ENCODE results near the gene FCGR2B. TPM values are rescaled to one million over a fixed set of nuclear protein-coding genes. Genes with fewer than 3 reads are reported as not detected.
"Not testable (repeated sequence)": the region's sequence is repeated elsewhere in the genome, so short reads cannot be mapped to it uniquely, and the experiment has no call there.

Gene FCGR2B
- total and polyA plus RNA-seq, 8 donors = 0.43 to 24.1 (median 0.64) TPM

GRCh38 chr1:161691846-161692245 is 28.9 kb downstream of the FCGR2B start:
- TF ChIP-seq CTCF (IDR thresholded peaks at IDR 0.05) = no peak
- Histone ChIP-seq H3K9me3 (no peaks in the 10 kb centered on the region), H3K27me3 (peaks cover 0 to 71% of the 10 kb centered on the region in 2 donors), H3K36me3 (no peaks in the 10 kb centered on the region), H3K4me3 (no peak overlapping the region), H3K27ac (no peak overlapping the region), H3K4me1 (no peaks in the 10 kb centered on the region)
- intact Hi-C loops (cut with DNase I) = no loop called here
- no peak for ATAC-seq
- DNase-seq = no peak

DNA sequence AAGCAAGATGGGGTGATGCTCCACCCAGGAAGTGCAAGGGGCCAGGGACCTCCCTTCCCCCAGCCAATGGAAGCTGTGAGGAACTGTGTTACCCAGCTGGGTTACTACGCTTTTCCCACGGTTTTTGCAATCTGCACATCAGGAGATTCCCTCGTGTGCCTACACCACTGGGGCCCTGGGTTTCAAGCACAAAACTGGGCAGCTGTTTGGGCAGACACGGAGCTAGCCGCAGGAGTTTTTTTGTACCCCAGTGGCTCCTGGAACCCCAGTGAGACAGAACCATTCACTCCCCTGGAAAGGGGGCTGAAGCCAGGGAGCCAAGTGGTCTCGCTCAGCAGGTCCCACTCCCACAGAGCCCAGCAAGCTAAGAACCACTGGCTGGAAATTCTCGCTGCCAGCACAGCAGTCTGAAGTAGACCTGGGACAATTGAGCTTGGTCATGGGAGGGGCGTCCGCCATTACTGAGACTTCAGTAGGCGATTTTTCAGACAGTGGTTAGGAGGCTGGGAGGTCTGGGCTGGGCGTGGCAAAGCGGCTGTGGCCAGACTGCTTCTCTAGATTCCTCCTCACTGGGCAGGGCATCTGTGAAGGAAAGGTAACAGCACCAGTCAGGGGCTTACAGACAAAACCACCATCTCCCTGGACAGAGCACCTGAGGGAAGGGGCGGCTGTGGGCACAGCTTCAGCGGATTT is 30.2 kb downstream of the FCGR2B start:
- H3K4me1 ChIP-seq; H3K36me3 ChIP-seq; H3K4me3 ChIP-seq; H3K9me3 ChIP-seq; ATAC-seq; H3K27ac ChIP-seq; intact Hi-C loops (cut with DNase I); DNase-seq: not testable (repeated sequence)
- peaks cover 0 to 67% of the 10 kb centered on the region in 2 donors for H3K27me3 ChIP-seq

GRCh38 chr1:161698302-161698701 is 35.4 kb downstream of the FCGR2B start:
- H3K4me1 ChIP-seq; DNase-seq; H3K9me3 ChIP-seq; H3K27ac ChIP-seq; H3K36me3 ChIP-seq; H3K4me3 ChIP-seq; ATAC-seq; intact Hi-C loops (cut with DNase I): not testable (repeated sequence)
- peaks cover 0 to 68% of the 10 kb centered on the region in 2 donors for H3K27me3 ChIP-seq

DNA sequence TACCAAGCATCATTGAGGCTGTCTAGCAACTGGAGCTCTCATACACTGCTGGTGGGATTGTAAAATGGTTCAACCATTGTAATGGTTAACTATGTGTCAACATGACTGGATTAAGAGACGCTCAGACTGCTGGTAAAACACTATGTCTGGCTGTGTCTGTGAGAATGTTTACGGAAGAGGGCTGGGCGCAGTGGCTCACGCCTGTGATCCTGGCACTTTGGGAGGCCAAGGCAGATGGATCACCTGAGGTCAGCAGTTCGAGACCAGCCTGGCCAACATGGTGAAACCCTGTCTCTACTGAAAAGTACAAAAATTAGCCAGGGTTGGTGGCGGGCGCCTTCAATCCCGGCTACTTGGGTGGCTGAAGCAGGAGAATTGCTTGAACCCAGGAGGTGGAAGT is 39.3 kb downstream of the FCGR2B start:
- no peaks in the 10 kb centered on the region for H3K36me3 ChIP-seq
- no peak for ATAC-seq
- no peak overlapping the region for H3K27ac ChIP-seq
- TF ChIP-seq CTCF (IDR thresholded peaks at IDR 0.05) = no peak
- H3K4me1 ChIP-seq = no peaks in the 10 kb centered on the region
- H3K4me3 ChIP-seq = no peak overlapping the region
- H3K27me3 ChIP-seq = peaks cover 0 to 57% of the 10 kb centered on the region in 2 donors
- no peaks in the 10 kb centered on the region for H3K9me3 ChIP-seq
- intact Hi-C loops (cut with DNase I) = no loop called here
- DNase-seq = peak in 1 of 4 donors; percentile 13

DNA sequence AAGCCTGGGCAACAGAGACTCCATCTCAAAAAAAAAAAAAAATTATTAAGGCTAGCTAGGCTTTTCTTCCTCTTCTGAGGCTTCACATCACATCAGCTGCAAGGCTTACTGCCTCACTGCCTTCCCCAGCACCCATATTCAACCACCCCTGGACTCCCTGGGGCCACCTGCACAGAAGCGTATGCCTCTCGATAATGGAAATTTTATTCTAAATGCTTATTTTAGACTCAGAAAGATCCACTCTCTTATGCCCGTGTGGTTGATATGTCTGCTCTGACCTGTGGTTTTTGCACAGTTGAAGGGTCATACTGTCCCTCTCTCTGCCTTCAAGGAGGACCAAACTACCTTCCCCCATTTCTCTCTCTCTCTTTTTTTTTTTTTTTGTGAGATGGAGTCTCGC is 42.6 kb downstream of the FCGR2B start:
- DNase-seq = no peak
- ATAC-seq = no peak
- no peaks in the 10 kb centered on the region for H3K36me3 ChIP-seq
- no peak overlapping the region for H3K27ac ChIP-seq
- H3K4me3 ChIP-seq = no peak overlapping the region
- intact Hi-C loops (cut with DNase I) = no loop called here
- no peaks in the 10 kb centered on the region for H3K4me1 ChIP-seq
- H3K9me3 ChIP-seq = no peaks in the 10 kb centered on the region
- H3K27me3 ChIP-seq = peaks cover 0 to 54% of the 10 kb centered on the region in 2 donors
- TF ChIP-seq CTCF (IDR thresholded peaks at IDR 0.05) = no peak

DNA sequence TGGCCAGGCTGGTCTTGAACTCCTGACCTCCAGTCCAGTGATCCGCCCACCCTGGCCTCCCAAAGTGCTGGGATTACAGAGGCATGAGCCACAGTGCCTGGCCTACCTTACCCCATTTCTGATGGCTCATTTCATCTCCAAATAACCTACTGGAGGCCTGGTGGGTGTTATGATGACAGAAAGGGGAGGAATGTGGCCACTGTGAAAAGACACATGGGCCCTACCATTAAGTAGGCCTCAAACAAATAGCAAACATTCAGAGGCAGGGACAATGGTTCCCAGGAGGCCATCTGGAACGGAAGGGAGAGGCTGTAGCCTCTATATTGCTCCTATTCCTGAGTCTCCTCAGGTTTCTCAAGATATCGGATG is 43.2 kb downstream of the FCGR2B start:
- Histone ChIP-seq H3K9me3 (no peaks in the 10 kb centered on the region), H3K4me1 (no peaks in the 10 kb centered on the region), H3K27me3 (peaks cover 0 to 50% of the 10 kb centered on the region in 2 donors), H3K27ac (no peak overlapping the region), H3K36me3 (no peaks in the 10 kb centered on the region), H3K4me3 (no peak overlapping the region)
- intact Hi-C loops (cut with DNase I) = no loop called here
- TF ChIP-seq CTCF (IDR thresholded peaks at IDR 0.05) = no peak
- no peak for ATAC-seq
- DNase-seq = no peak
